ENCODE measurements around the gene NSG2.

GRCh38 chr5:174011441-174011840, 34.1 kb upstream of the NSG2 start:
- TF ChIP-seq CTCF (IDR thresholded peaks at IDR 0.05) (no peak), POLR2A (IDR thresholded peaks at IDR 0.05) (no peak)
